ENCODE data around the gene RNH1. TPM values are rescaled to one million over a fixed set of nuclear protein-coding genes. Genes with fewer than 3 reads are reported as not detected.

Gene RNH1
- total and polyA plus RNA-seq, 2 experiments from 2014 or later, result 105 to 199 TPM

DNA sequence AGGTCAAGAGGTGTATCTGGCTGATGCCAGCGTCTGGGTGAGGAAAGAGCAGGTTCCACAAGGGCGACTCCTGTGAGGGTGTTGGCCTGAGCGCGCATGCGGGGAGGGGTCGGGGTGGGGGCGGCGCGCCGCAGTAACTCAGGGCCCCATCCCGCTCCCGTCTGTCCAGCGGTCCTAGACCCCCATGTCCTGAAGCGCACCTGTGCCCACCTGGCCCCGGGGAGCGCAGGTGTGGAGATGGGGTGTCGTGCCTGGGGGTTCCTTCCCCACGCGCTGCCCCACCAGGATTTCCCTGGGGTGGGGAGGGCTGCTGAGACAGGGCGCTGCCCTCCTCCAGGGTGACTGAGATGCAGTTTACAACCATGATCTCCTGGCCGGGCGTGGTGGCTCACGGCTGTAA lies 20.9 kb downstream of the RNH1 start:
- Histone ChIP-seq H2AFZ (no peak overlapping the region), H3K36me3 (replicated peaks; ENCODE audit: insufficient read depth, low read depth) (no peaks in the 10 kb centered on the region), H4K20me1 (ENCODE audit: insufficient read depth, poor library complexity, severe bottlenecking) (no peaks in the 10 kb centered on the region), H3K79me2 (no peaks in the 10 kb centered on the region), H3K27me3 (no peaks in the 10 kb centered on the region), H3K9me2 (replicated peaks; ENCODE audit: insufficient read depth) (no peaks in the 10 kb centered on the region), H3K4me2 (no peak overlapping the region), H3K4me3 (no peak overlapping the region), H3K4me1 (ENCODE audit: insufficient read depth) (no peaks in the 10 kb centered on the region), H3K27ac (no peak overlapping the region), H3K9me3 (ENCODE audit: low read depth) (no peaks in the 10 kb centered on the region)
- WGBS (ENCODE audit: low lambda C conversion rate, missing lambda C conversion rate), result 96% methylated on average over 14 of the region's 23 CpGs
- no peak for TF ChIP-seq EZH2 (IDR thresholded peaks at IDR 0.05; ENCODE audit: borderline replicate concordance)
- TF ChIP-seq, protein P1, sequence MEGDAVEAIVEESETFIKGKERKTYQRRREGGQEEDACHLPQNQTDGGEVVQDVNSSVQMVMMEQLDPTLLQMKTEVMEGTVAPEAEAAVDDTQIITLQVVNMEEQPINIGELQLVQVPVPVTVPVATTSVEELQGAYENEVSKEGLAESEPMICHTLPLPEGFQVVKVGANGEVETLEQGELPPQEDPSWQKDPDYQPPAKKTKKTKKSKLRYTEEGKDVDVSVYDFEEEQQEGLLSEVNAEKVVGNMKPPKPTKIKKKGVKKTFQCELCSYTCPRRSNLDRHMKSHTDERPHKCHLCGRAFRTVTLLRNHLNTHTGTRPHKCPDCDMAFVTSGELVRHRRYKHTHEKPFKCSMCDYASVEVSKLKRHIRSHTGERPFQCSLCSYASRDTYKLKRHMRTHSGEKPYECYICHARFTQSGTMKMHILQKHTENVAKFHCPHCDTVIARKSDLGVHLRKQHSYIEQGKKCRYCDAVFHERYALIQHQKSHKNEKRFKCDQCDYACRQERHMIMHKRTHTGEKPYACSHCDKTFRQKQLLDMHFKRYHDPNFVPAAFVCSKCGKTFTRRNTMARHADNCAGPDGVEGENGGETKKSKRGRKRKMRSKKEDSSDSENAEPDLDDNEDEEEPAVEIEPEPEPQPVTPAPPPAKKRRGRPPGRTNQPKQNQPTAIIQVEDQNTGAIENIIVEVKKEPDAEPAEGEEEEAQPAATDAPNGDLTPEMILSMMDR (IDR thresholded peaks at IDR 0.05; ENCODE audit: poor library complexity), result no peak
- no peak for TF ChIP-seq EZH2phosphoT487 (IDR thresholded peaks at IDR 0.05; ENCODE audit: low read depth, severe bottlenecking, unreplicated experiment)
- no peak for DNase-seq (ENCODE audit: low spot score)

DNA sequence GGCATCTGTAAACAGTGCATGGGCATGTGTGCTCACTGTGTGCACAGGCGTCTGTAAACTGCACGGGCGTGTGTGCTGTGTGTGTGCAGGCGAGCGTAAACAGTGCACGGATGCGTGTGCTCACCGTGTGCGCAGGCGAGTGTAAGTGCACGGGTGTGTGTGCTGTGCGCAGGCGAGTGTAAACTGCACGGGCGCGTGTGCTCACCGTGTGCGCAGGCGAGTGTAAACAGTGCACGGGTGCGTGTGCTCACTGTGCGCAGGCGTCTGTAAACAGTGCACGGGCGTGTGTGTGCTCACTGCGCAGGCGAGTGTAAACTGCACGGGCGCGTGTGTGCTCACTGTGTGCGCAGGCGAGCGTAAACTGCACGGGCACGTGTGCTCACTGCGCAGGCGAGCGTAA lies 22.4 kb downstream of the RNH1 start:
- Histone ChIP-seq H3K9me2 (replicated peaks; ENCODE audit: insufficient read depth) (no peaks in the 10 kb centered on the region), H3K4me3 (no peak overlapping the region), H4K20me1 (ENCODE audit: insufficient read depth, poor library complexity, severe bottlenecking) (no peaks in the 10 kb centered on the region), H3K4me1 (ENCODE audit: insufficient read depth) (no peaks in the 10 kb centered on the region), H3K27me3 (no peaks in the 10 kb centered on the region), H3K79me2 (no peaks in the 10 kb centered on the region), H3K9me3 (ENCODE audit: low read depth) (no peaks in the 10 kb centered on the region), H3K36me3 (replicated peaks; ENCODE audit: insufficient read depth, low read depth) (no peaks in the 10 kb centered on the region), H3K4me2 (no peak overlapping the region), H3K27ac (no peak overlapping the region), H2AFZ (no peak overlapping the region)
- DNase-seq (ENCODE audit: low spot score), result no peak
- over 99% methylated on average over 31 of the region's 38 CpGs for WGBS (ENCODE audit: low lambda C conversion rate, missing lambda C conversion rate)
- no peak for TF ChIP-seq EZH2 (IDR thresholded peaks at IDR 0.05; ENCODE audit: borderline replicate concordance)
- TF ChIP-seq, protein P1 (IDR thresholded peaks at IDR 0.05; ENCODE audit: poor library complexity), result no peak
- no peak for TF ChIP-seq EZH2phosphoT487 (IDR thresholded peaks at IDR 0.05; ENCODE audit: low read depth, severe bottlenecking, unreplicated experiment)

DNA sequence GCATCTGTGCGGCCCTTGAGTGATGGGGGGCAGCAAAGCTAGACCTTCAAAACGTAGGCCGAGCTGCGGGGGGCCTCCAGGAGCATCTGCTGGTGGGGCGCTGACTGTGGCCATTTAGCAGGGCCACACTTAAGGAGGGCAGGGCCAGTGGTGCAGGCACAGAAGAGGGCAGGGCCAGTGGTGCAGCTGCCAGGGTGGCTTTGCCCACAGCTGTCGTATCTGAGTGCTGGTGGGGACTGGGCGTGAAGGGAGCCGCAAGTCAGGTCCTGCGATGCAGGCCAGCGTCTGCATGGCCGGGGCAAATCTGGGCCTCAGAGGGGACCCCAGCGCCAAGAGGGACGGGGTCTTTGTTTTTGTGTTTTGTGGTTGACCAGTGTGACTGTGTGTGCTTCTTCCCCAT lies 27.7 kb downstream of the RNH1 start:
- no peaks in the 10 kb centered on the region for H3K4me1 ChIP-seq (ENCODE audit: insufficient read depth)
- H3K9me3 ChIP-seq (ENCODE audit: low read depth), result no peaks in the 10 kb centered on the region
- H3K36me3 ChIP-seq (replicated peaks; ENCODE audit: insufficient read depth, low read depth), result no peaks in the 10 kb centered on the region
- no peaks in the 10 kb centered on the region for H4K20me1 ChIP-seq (ENCODE audit: insufficient read depth, poor library complexity, severe bottlenecking)
- H3K4me2 ChIP-seq, result no peak overlapping the region
- no peak for TF ChIP-seq EZH2phosphoT487 (IDR thresholded peaks at IDR 0.05; ENCODE audit: low read depth, severe bottlenecking, unreplicated experiment)
- TF ChIP-seq, protein P1 (IDR thresholded peaks at IDR 0.05; ENCODE audit: poor library complexity), result no peak
- no peak for TF ChIP-seq EZH2 (IDR thresholded peaks at IDR 0.05; ENCODE audit: borderline replicate concordance)
- DNase-seq (ENCODE audit: low spot score), result no peak
- H3K9me2 ChIP-seq (replicated peaks; ENCODE audit: insufficient read depth), result no peaks in the 10 kb centered on the region
- H3K4me3 ChIP-seq, result no peak overlapping the region
- no peak overlapping the region for H3K27ac ChIP-seq
- 96% methylated on average over 13 of the region's 13 CpGs for WGBS (ENCODE audit: low lambda C conversion rate, missing lambda C conversion rate)
- no peak overlapping the region for H2AFZ ChIP-seq
- peaks cover 11% of the 10 kb centered on the region for H3K79me2 ChIP-seq
- no peaks in the 10 kb centered on the region for H3K27me3 ChIP-seq
